Measurements from ENCODE around the gene CTNNA2.
A peak's percentile ranks its signal among the peaks of the same experiment; 100 is the strongest.

Gene CTNNA2

DNA sequence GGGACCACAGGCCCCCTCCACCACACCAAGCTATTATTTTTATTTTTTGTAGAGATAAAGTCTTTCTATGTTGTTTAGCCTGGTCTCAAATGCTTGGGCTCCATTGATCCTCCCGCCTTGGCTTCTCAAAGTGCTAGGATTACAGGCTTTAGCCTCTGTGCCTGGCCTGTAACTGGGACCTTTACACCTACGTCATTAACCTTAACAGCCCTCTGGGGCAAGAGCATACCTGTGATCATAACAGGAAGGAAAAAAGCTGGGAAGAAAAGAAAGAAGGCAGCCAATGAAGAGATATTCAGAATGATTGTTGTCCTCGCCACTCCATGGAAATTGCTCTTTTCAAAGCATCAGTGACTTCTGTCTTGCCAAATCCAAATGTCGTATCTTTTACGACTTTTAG, 453.5 kb downstream of the CTNNA2 start:
- no peaks in the 10 kb centered on the region for H3K36me3 ChIP-seq (ENCODE audit: control insufficient read depth, low read depth, low read length)
- no peaks in the 10 kb centered on the region for H3K27me3 ChIP-seq (ENCODE audit: control insufficient read depth, insufficient read depth, low read length)

DNA sequence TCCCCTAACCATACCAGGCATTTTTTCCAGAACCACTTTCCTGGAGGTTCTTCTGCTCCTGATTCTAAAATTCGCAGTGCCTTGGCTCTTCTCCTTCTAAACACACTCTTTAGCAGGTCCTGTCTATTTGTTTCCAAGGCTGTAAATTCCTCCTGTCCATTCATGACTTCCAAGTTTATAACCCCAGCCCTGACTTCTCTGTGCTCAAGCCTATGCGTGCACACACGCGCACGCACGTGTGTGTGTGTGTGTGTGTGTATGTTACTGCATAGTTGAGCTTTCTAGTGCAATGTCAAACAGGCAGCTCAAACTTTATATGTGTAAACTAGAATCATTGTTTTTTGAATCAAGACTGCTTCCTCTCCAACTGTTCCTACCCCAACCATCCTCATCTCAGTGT, 454.0 kb downstream of the CTNNA2 start:
- Histone ChIP-seq H3K4me3 (ENCODE audit: low read length) (no peak overlapping the region), H3K9ac (ENCODE audit: low read length) (no peak overlapping the region), H3K27ac (ENCODE audit: low read length) (no peak overlapping the region), H3K27me3 (ENCODE audit: control insufficient read depth, insufficient read depth, low read length) (no peaks in the 10 kb centered on the region), H3K9me3 (ENCODE audit: control insufficient read depth, low read depth, low read length) (no peaks in the 10 kb centered on the region), H3K4me1 (ENCODE audit: control insufficient read depth, low read depth, low read length) (peaks cover 15% of the 10 kb centered on the region), H3K36me3 (ENCODE audit: control insufficient read depth, low read depth, low read length) (no peaks in the 10 kb centered on the region)

More for the DNA sequence above, 453.5 kb downstream of the CTNNA2 start:
- Histone ChIP-seq H3K27ac (ENCODE audit: low read length) (no peak overlapping the region), H3K4me1 (ENCODE audit: control insufficient read depth, low read depth, low read length) (peaks cover 11% of the 10 kb centered on the region), H3K4me3 (ENCODE audit: low read length) (no peak overlapping the region), H3K9ac (ENCODE audit: low read length) (no peak overlapping the region), H3K9me3 (ENCODE audit: control insufficient read depth, low read depth, low read length) (no peaks in the 10 kb centered on the region)

DNA sequence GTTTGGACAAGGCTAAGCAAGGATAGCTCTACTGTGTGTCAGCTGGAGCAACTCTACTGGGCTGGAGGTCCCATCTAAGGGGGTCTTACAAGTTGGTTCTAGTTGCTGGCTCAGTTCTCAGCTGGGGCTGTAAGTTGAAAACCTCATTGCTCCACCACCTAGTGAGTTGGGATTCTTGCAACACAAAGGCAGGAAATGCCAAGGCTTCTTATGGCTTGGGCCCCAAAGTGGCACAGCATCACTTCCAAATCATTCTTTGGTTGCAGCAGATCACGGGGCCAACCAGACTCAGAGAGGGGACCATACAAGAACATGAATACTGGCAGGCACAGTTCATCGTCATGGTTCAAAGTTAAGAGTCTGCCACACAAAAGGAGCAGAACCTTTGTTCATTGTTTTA, 459.0 kb downstream of the CTNNA2 start:
- Histone ChIP-seq H3K9me3 (ENCODE audit: control insufficient read depth, low read depth, low read length) (no peaks in the 10 kb centered on the region), H3K4me1 (ENCODE audit: control insufficient read depth, low read depth, low read length) (peaks cover 37% of the 10 kb centered on the region), H3K4me3 (ENCODE audit: low read length) (no peak overlapping the region)

DNA sequence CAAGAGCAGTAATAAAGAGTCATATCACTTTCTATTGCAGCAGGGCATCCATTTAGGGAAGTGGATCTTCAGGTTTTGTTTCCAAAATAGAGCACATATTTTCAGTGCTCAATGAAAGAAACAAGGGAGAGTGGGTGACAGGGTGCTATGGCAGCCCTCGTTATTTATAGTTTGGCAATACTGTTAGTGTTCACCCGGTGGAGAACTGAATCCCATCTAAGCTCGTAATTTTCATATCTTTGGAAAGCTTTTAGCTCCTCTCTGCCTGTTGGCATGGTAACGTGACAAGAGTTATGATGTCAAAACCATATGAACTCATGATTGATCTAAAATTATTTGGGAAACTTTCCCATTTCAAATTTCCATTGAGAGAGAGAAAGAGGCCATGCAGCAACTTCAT, 459.8 kb downstream of the CTNNA2 start:
- H3K27ac ChIP-seq (ENCODE audit: low read length): no peak overlapping the region
- no peaks in the 10 kb centered on the region for H3K27me3 ChIP-seq (ENCODE audit: control insufficient read depth, insufficient read depth, low read length)
- no peaks in the 10 kb centered on the region for H3K36me3 ChIP-seq (ENCODE audit: control insufficient read depth, low read depth, low read length)
- no peaks in the 10 kb centered on the region for H3K9me3 ChIP-seq (ENCODE audit: control insufficient read depth, low read depth, low read length)
- H3K9ac ChIP-seq (ENCODE audit: low read length): no peak overlapping the region
- H3K4me3 ChIP-seq (ENCODE audit: low read length): no peak overlapping the region
- peaks cover 45% of the 10 kb centered on the region for H3K4me1 ChIP-seq (ENCODE audit: control insufficient read depth, low read depth, low read length)

More for the DNA sequence above, 459.0 kb downstream of the CTNNA2 start:
- Histone ChIP-seq H3K9ac (ENCODE audit: low read length) (no peak overlapping the region), H3K27ac (ENCODE audit: low read length) (no peak overlapping the region), H3K27me3 (ENCODE audit: control insufficient read depth, insufficient read depth, low read length) (no peaks in the 10 kb centered on the region), H3K36me3 (ENCODE audit: control insufficient read depth, low read depth, low read length) (no peaks in the 10 kb centered on the region)

DNA sequence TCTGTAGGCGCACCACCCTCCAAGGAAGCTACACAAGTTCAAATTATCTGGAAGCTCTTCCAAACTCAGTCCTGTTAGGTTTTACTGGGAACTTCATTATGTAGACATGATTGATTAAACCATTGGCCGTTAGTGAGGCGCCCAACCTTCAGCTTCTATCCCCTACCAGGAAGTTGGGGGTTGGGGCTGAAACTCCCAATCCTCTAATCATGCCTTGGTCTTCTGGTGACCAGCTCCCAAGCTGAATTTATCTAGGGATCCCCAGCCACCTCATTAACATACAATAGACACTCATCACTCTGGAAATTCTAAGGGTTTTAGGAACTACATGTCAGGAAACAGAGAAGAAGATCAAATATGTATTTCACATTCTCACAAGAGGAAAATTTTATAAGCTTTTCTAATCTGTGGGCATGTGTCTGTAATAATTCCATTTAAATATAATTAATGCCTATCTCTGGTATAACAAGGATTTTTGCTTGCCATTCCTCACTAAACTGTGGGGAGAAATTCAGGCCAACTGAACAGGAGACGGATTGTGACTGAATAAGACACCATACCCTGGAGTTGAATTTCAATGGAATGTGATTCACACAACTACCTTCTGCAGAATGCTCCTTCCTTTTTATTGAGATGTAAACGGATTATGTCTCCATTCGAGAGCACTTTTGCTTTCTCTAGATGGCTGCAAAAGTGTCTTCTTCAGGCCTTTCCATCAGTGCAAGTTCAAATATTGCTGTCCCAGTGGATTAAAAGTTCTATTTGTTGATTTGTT, 463.1 kb downstream of the CTNNA2 start:
- Histone ChIP-seq H3K9ac (ENCODE audit: low read length) (no peak overlapping the region), H3K27me3 (ENCODE audit: control insufficient read depth, insufficient read depth, low read length) (no peaks in the 10 kb centered on the region), H3K9me3 (ENCODE audit: control insufficient read depth, low read depth, low read length) (no peaks in the 10 kb centered on the region), H3K36me3 (ENCODE audit: control insufficient read depth, low read depth, low read length) (no peaks in the 10 kb centered on the region), H3K4me3 (ENCODE audit: low read length) (peak overlapping the region; percentile 12), H3K27ac (ENCODE audit: low read length) (no peak overlapping the region), H3K4me1 (ENCODE audit: control insufficient read depth, low read depth, low read length) (peaks cover 42% of the 10 kb centered on the region)

DNA sequence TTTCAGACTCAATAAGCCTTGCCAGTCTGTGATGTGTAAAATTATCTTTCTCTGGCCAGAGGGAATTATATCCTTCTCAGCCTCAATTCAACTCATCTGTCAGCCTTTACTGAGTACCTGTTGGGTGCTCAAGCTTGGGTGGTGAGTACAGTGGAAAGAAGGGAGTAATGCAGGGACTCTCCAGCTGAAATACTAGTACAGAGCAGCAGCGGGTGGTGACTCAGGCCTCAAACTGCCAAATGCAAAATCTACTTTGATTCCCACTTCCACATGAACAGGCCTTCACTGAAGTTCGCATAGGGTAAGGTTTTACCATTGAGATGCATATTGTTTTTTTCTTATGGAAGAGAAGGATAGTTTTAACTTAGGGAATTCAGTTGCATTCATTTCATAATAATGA, 464.9 kb downstream of the CTNNA2 start:
- Histone ChIP-seq H3K27me3 (ENCODE audit: control insufficient read depth, insufficient read depth, low read length) (no peaks in the 10 kb centered on the region), H3K4me3 (ENCODE audit: low read length) (no peak overlapping the region), H3K9ac (ENCODE audit: low read length) (no peak overlapping the region), H3K27ac (ENCODE audit: low read length) (no peak overlapping the region), H3K9me3 (ENCODE audit: control insufficient read depth, low read depth, low read length) (no peaks in the 10 kb centered on the region), H3K36me3 (ENCODE audit: control insufficient read depth, low read depth, low read length) (no peaks in the 10 kb centered on the region), H3K4me1 (ENCODE audit: control insufficient read depth, low read depth, low read length) (peaks cover 29% of the 10 kb centered on the region)

DNA sequence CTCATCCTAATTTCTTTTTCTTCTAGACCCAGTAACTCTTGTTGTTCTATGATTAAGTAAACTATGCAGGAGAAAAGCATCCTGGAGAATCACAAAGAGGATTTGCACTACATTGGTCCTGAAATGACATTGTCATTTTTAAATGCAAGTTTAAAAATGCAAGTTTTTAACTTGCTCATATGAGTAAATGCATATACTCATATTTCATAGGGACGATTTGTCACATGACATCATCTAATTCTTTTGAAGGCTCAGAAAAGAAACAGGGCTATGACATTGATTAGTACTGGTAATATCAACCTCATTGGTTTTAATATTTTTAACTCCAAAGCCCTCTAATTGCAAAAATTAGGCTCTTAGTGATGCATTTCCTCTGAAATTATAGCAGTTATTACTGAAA, 467.3 kb downstream of the CTNNA2 start:
- H3K4me3 ChIP-seq (ENCODE audit: low read length): no peak overlapping the region
- no peak overlapping the region for H3K9ac ChIP-seq (ENCODE audit: low read length)
- no peaks in the 10 kb centered on the region for H3K9me3 ChIP-seq (ENCODE audit: control insufficient read depth, low read depth, low read length)

DNA sequence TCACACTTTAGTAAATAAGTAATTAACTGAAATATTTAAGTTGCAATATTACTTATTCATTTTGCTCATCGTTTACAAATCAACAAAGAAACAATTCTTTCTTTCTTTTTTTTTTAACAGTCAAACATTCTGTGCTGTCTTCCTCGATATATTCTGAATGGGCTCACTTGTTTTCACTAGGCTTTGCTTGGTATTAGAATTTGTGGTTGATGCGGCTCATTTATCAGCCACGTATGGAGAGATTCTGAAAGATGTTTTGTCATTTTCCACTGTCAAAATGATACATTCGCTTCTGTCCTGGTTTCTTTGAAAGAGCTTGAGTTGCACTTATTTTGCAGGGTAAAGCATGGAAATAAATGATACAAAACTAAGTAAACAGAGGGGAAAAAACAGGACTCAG, 468.0 kb downstream of the CTNNA2 start:
- H3K4me3 ChIP-seq (ENCODE audit: low read length): no peak overlapping the region
- no peaks in the 10 kb centered on the region for H3K36me3 ChIP-seq (ENCODE audit: control insufficient read depth, low read depth, low read length)
- H3K4me1 ChIP-seq (ENCODE audit: control insufficient read depth, low read depth, low read length): peaks cover 26% of the 10 kb centered on the region
- no peak overlapping the region for H3K9ac ChIP-seq (ENCODE audit: low read length)
- H3K27ac ChIP-seq (ENCODE audit: low read length): no peak overlapping the region
- no peaks in the 10 kb centered on the region for H3K27me3 ChIP-seq (ENCODE audit: control insufficient read depth, insufficient read depth, low read length)
- no peaks in the 10 kb centered on the region for H3K9me3 ChIP-seq (ENCODE audit: control insufficient read depth, low read depth, low read length)

More for the DNA sequence above, 467.3 kb downstream of the CTNNA2 start:
- peaks cover 28% of the 10 kb centered on the region for H3K4me1 ChIP-seq (ENCODE audit: control insufficient read depth, low read depth, low read length)
- H3K27ac ChIP-seq (ENCODE audit: low read length): no peak overlapping the region
- no peaks in the 10 kb centered on the region for H3K36me3 ChIP-seq (ENCODE audit: control insufficient read depth, low read depth, low read length)
- H3K27me3 ChIP-seq (ENCODE audit: control insufficient read depth, insufficient read depth, low read length): no peaks in the 10 kb centered on the region

DNA sequence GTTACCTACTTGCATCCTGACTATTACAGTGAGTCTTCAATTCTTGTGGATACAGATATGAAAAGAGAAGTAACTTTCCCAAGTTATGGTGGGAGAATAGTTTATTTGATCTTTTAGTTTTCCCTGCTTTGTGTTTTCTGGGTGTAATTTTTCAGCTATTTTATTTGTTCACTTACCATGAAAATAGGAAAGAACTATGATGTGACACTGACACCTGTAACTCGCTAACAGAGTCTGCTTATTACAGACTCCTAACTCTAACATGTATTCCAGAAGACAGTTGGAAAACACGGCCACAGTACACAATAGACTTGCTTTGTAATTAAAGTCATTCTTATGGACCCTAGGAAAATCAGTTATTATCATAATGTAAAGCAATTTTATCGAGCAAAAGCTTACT, 468.5 kb downstream of the CTNNA2 start:
- Histone ChIP-seq H3K9me3 (ENCODE audit: control insufficient read depth, low read depth, low read length) (no peaks in the 10 kb centered on the region), H3K27ac (ENCODE audit: low read length) (no peak overlapping the region), H3K9ac (ENCODE audit: low read length) (no peak overlapping the region), H3K36me3 (ENCODE audit: control insufficient read depth, low read depth, low read length) (no peaks in the 10 kb centered on the region), H3K27me3 (ENCODE audit: control insufficient read depth, insufficient read depth, low read length) (no peaks in the 10 kb centered on the region), H3K4me3 (ENCODE audit: low read length) (no peak overlapping the region), H3K4me1 (ENCODE audit: control insufficient read depth, low read depth, low read length) (peaks cover 21% of the 10 kb centered on the region)

DNA sequence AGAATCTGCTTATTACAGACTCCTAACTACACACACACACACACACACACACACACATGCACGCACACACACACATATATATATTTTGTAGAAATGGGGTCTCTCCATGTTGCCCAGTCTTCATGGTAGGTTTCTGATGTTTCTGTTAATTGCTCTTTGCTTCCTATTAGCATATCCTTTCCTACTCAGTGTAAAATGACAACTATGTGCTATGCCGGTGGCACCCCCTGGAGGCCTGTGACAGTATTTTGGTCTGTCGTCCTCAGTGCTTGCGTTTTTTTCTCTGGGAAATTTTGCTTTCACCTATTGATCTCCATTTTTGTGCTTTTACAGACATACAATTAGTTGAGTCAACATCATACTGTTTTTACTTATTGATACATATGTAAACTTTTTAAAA, 469.6 kb downstream of the CTNNA2 start:
- H3K4me1 ChIP-seq (ENCODE audit: control insufficient read depth, low read depth, low read length): peaks cover 10% of the 10 kb centered on the region
- H3K27me3 ChIP-seq (ENCODE audit: control insufficient read depth, insufficient read depth, low read length): no peaks in the 10 kb centered on the region
- no peak overlapping the region for H3K27ac ChIP-seq (ENCODE audit: low read length)
- H3K36me3 ChIP-seq (ENCODE audit: control insufficient read depth, low read depth, low read length): no peaks in the 10 kb centered on the region
- H3K9ac ChIP-seq (ENCODE audit: low read length): no peak overlapping the region
- H3K9me3 ChIP-seq (ENCODE audit: control insufficient read depth, low read depth, low read length): no peaks in the 10 kb centered on the region
- H3K4me3 ChIP-seq (ENCODE audit: low read length): no peak overlapping the region

DNA sequence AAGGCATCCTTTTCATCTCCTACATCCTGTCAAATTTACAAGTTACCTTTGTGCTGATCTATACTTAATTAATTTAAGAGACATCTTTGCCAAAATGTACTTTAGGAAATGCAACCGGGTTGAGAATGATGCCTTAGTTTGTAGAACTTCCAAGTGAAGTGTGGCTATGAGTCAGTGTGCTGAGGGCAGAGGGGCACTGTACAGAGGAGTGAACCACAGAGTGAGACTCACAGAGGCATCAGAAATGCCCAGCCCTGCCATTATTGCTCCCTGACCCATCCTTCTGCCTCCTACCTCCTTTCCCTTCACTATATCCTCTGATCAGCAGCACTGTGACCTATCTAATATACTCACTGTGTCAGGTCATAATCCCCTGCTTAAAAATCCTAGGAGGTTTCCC, 471.6 kb downstream of the CTNNA2 start:
- Histone ChIP-seq H3K4me3 (ENCODE audit: low read length) (no peak overlapping the region), H3K9ac (ENCODE audit: low read length) (no peak overlapping the region), H3K36me3 (ENCODE audit: control insufficient read depth, low read depth, low read length) (no peaks in the 10 kb centered on the region), H3K27me3 (ENCODE audit: control insufficient read depth, insufficient read depth, low read length) (no peaks in the 10 kb centered on the region), H3K4me1 (ENCODE audit: control insufficient read depth, low read depth, low read length) (peaks cover 4% of the 10 kb centered on the region), H3K9me3 (ENCODE audit: control insufficient read depth, low read depth, low read length) (no peaks in the 10 kb centered on the region), H3K27ac (ENCODE audit: low read length) (no peak overlapping the region)

DNA sequence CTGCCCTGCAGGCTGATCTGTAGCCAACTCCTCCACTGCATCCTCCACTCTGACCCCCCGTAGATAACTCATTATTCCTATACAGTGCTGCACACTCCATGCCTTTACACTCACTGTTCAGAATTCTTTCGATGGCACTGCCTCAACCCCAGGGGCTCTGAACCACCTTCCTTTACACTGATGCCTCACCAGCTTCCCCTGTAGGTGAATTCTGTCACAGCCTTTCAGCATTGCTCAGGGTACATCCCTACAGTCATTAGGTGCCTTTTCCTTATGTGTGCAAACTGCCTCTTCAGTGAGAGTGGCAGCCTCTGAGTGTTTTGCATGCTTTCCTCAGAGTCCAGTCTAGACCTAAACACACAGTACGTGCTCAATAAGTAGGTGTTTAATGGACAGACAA, 472.3 kb downstream of the CTNNA2 start:
- Histone ChIP-seq H3K9me3 (ENCODE audit: control insufficient read depth, low read depth, low read length) (no peaks in the 10 kb centered on the region), H3K27me3 (ENCODE audit: control insufficient read depth, insufficient read depth, low read length) (no peaks in the 10 kb centered on the region), H3K27ac (ENCODE audit: low read length) (no peak overlapping the region), H3K4me3 (ENCODE audit: low read length) (no peak overlapping the region), H3K36me3 (ENCODE audit: control insufficient read depth, low read depth, low read length) (no peaks in the 10 kb centered on the region), H3K9ac (ENCODE audit: low read length) (no peak overlapping the region), H3K4me1 (ENCODE audit: control insufficient read depth, low read depth, low read length) (no peaks in the 10 kb centered on the region)
